ENCODE measurements around the gene ZNF436.

DNA sequence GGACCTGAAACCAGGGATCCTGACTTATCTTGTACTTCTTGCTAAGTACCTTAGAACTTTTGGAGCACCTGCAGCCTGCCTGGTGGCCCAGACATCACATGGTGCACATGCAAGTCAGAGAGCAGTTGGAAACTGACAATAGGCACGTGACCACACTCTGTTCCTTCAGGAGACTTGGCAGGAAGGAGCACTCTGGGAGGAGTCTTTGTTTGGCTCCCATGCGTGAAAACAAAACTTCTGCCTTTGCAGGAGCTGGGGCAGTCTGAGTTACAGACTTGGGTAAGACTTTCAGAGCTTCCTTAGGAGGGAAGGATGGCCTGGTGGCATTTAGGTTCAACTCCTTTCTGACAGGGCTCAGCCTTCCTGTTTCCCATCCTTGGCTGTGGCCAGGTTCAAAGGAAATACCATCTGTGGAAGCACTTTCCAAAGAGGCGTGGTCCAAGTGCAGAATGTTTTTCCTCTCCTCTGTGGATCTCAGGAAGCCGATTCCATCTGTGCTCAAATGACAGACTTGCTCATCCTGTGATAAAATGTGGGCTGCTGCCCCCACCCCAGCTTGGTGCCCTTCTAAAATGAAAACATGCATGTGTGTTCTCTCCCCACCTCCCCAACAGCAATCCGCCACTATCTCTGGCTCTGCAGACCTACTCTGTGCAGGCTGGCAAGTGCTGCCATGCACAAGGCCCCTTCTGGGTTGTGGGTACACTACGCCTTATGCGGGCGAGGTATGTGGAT lies 14.1 kb upstream of the ZNF436 start:
- TF ChIP-seq, protein P1, sequence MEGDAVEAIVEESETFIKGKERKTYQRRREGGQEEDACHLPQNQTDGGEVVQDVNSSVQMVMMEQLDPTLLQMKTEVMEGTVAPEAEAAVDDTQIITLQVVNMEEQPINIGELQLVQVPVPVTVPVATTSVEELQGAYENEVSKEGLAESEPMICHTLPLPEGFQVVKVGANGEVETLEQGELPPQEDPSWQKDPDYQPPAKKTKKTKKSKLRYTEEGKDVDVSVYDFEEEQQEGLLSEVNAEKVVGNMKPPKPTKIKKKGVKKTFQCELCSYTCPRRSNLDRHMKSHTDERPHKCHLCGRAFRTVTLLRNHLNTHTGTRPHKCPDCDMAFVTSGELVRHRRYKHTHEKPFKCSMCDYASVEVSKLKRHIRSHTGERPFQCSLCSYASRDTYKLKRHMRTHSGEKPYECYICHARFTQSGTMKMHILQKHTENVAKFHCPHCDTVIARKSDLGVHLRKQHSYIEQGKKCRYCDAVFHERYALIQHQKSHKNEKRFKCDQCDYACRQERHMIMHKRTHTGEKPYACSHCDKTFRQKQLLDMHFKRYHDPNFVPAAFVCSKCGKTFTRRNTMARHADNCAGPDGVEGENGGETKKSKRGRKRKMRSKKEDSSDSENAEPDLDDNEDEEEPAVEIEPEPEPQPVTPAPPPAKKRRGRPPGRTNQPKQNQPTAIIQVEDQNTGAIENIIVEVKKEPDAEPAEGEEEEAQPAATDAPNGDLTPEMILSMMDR (conservative IDR thresholded peaks at IDR 0.05): no peak
- TF ChIP-seq EZH2 (IDR thresholded peaks at IDR 0.05; ENCODE audit: low read depth): no peak

All from PC-9 (cell line).